ENCODE results near the gene ADAT2. TPM values are rescaled to one million over a fixed set of nuclear protein-coding genes. Genes with fewer than 3 reads are reported as not detected.

The ADAT2 gene
- total RNA-seq, 1 donor: 8.1 TPM

- Histone ChIP-seq H3K27me3 (ENCODE audit: insufficient read depth, low read length) (no peaks in the 10 kb centered on the region), H3K9me3 (ENCODE audit: low read depth, low read length) (no peaks in the 10 kb centered on the region), H3K4me3 (ENCODE audit: low read length) (no peak overlapping the region), H3K4me1 (ENCODE audit: insufficient read depth, low read length) (no peaks in the 10 kb centered on the region)
Measured at GRCh38 chr6:143394389-143394788, 56.1 kb downstream of the ADAT2 start.

GRCh38 chr6:143390278-143390677 is 60.2 kb downstream of the ADAT2 start:
- no peaks in the 10 kb centered on the region for H3K9me3 ChIP-seq (ENCODE audit: low read depth, low read length)

GRCh38 chr6:143385636-143386035 is 64.9 kb downstream of the ADAT2 start:
- H3K4me1 ChIP-seq (ENCODE audit: insufficient read depth, low read length): no peaks in the 10 kb centered on the region
- no peaks in the 10 kb centered on the region for H3K27me3 ChIP-seq (ENCODE audit: insufficient read depth, low read length)
- H3K4me3 ChIP-seq (ENCODE audit: low read length): no peak overlapping the region
- H3K9me3 ChIP-seq (ENCODE audit: low read depth, low read length): no peaks in the 10 kb centered on the region

More at GRCh38 chr6:143390278-143390677, 60.2 kb downstream of the ADAT2 start:
- Histone ChIP-seq H3K4me3 (ENCODE audit: low read length) (no peak overlapping the region), H3K27me3 (ENCODE audit: insufficient read depth, low read length) (no peaks in the 10 kb centered on the region), H3K4me1 (ENCODE audit: insufficient read depth, low read length) (no peaks in the 10 kb centered on the region)

- peaks cover 8% of the 10 kb centered on the region for H3K9me3 ChIP-seq (ENCODE audit: low read depth, low read length)
- no peaks in the 10 kb centered on the region for H3K4me1 ChIP-seq (ENCODE audit: insufficient read depth, low read length)
- no peak overlapping the region for H3K4me3 ChIP-seq (ENCODE audit: low read length)
- peaks cover 3% of the 10 kb centered on the region for H3K27me3 ChIP-seq (ENCODE audit: insufficient read depth, low read length)
Measured at GRCh38 chr6:143376861-143377260, 73.6 kb downstream of the ADAT2 start.

- Histone ChIP-seq H3K4me1 (ENCODE audit: insufficient read depth, low read length) (no peaks in the 10 kb centered on the region), H3K9me3 (ENCODE audit: low read depth, low read length) (peaks cover 8% of the 10 kb centered on the region), H3K27me3 (ENCODE audit: insufficient read depth, low read length) (peaks cover 3% of the 10 kb centered on the region), H3K4me3 (ENCODE audit: low read length) (no peak overlapping the region)
Measured at GRCh38 chr6:143376375-143376774, 74.1 kb downstream of the ADAT2 start.

- Histone ChIP-seq H3K4me3 (ENCODE audit: low read length) (no peak overlapping the region), H3K9me3 (ENCODE audit: low read depth, low read length) (peaks cover 8% of the 10 kb centered on the region), H3K27me3 (ENCODE audit: insufficient read depth, low read length) (peaks cover 3% of the 10 kb centered on the region), H3K4me1 (ENCODE audit: insufficient read depth, low read length) (no peaks in the 10 kb centered on the region)
Measured at GRCh38 chr6:143375022-143375585, 75.4 kb downstream of the ADAT2 start.

- Histone ChIP-seq H3K4me1 (ENCODE audit: insufficient read depth, low read length) (no peaks in the 10 kb centered on the region), H3K4me3 (ENCODE audit: low read length) (no peak overlapping the region), H3K9me3 (ENCODE audit: low read depth, low read length) (peaks cover 8% of the 10 kb centered on the region), H3K27me3 (ENCODE audit: insufficient read depth, low read length) (no peaks in the 10 kb centered on the region)
Measured at GRCh38 chr6:143374014-143374413, 76.5 kb downstream of the ADAT2 start.

Other genes starting within 250 kb of the ADAT2 start
- 10.5 TPM for gene PEX3, start 110 bp upstream of the ADAT2 start, total RNA-seq
- gene FUCA2, start 61.0 kb upstream of the ADAT2 start, total RNA-seq: 20.3 TPM
- gene PHACTR2, start 227.3 kb upstream of the ADAT2 start, total RNA-seq: 30.0 TPM

Measured in mononuclear cell (primary cell).